Ovary (tissue), 9 donors: ENCODE measurements around the gene STX2. TPM values are rescaled to one million over a fixed set of nuclear protein-coding genes. Genes with fewer than 3 reads are reported as not detected.
A peak's percentile ranks its signal among the peaks of the same experiment; 100 is the strongest.

Source experiments
- DNase-seq, 5 donors: peaks; one replicate each; pipeline ENCODE4 v3.0.0-alpha.2; 2019 to 2020
- H3K27ac ChIP-seq, 2 donors: fragments of 200-600 bp; one replicate each; pipeline versions ENCODE4 v1.5.1 to v1.8.0; 2019 to 2022
- H3K27me3 ChIP-seq: fragments of 200-600 bp; one replicate; pipeline ENCODE4 v1.8.0; 2022
- H3K36me3 ChIP-seq: fragments of 200-600 bp; sonication (generic); one replicate; pipeline ENCODE4 v1.5.1; 2019
- H3K4me1 ChIP-seq: one replicate; pipeline ENCODE4 v1.8.1; 2013; ENCODE audit warnings: mild to moderate bottlenecking, moderate library complexity; ENCODE audit not compliant: insufficient read depth
- H3K4me3 ChIP-seq: fragments of 200-600 bp; sonication (generic); one replicate; pipeline ENCODE4 v1.5.1; 2017
- H3K9me3 ChIP-seq, 2 donors: fragments of 200-600 bp in 1 of 2; sonication (generic) in 1 of 2; one replicate each; pipeline versions ENCODE4 v1.5.1 to v1.8.1; 2013 to 2019; ENCODE audit warnings: mild to moderate bottlenecking in 1 of 2, moderate library complexity in 1 of 2
- CTCF ChIP-seq, 3 donors: fragments of 450-650 bp in 2 of 3; fragments of 200-600 bp in 1 of 3; IDR thresholded peaks; one replicate each; pipeline versions ENCODE4 v1.5.1 to v1.8.0; 2016 to 2022; ENCODE audit warnings: antibody characterized with exemption in 3 of 3, mild to moderate bottlenecking in 1 of 3
- EP300 ChIP-seq: sonication (generic); formaldehyde crosslinking; IDR thresholded peaks from one replicate; pipeline ENCODE4 v1.6.1; 2017; ENCODE audit warnings: antibody characterized with exemption
- POLR2A ChIP-seq: fragments of 450-650 bp; IDR thresholded peaks from one replicate; pipeline ENCODE4 v1.6.1; 2017; ENCODE audit warnings: antibody characterized with exemption, mild to moderate bottlenecking, moderate library complexity
- WGBS, 3 donors: extraction: QIAGEN DNeasy Blood & Tissue Kit in 1 of 3; methylation state at CpG; one replicate each; pipeline versions ENCODE4 v1.1.5 to v1.1.7; 2013 to 2017; 5-methylcytosine and 5-hydroxymethylcytosine counted together
- intact Hi-C, 4 donors: fragments of 100-400 bp; cut with DNase I; formaldehyde crosslinking; loops; one replicate each; pipeline versions ENCODE4 v1.11.0 to v1.15.1; 2022 to 2023
- polyA plus RNA-seq, 2 donors: library from polyadenylated mRNA; stranded (reverse); fragments of 200-250 nt in 1 of 2; fragments of 350-450 nt in 1 of 2; fragmentation: Illumina TruSeq in 1 of 2; extraction: RNeasy Lipid Tissue Mini Kit (QIAGEN cat#74804) in 1 of 2; gene quantifications; one replicate each; pipeline ENCODE4 v1.2.3, GENCODE V29; 2013 to 2014
- total RNA-seq, 7 donors: library from RNA; depleted of rRNA in 2 of 7; stranded (reverse); fragments of >200 nt in 2 of 7; fragmentation: NEBNext Ultra II Directional in 3 of 7; extraction: Animal tissue kit (Norgen Biotek cat#: 25700) in 3 of 7; gene quantifications; one replicate each; pipeline versions ENCODE4 v1.1.0 to v1.2.4, GENCODE V29; 2016 to 2023
- donor health status: DM: no; HTN: no; CAD: no; lungs with moderate emphysema.
- donor health status: DM: no; HTN: no; CAD: no.
- donor health status: Bipolar disorder and iron deficiency.
- donor health status: DM: yes; HTN: yes; CAD: no.
- donor health status: DM: no; HTN: no; CAD: no.
- donor health status: DM: yes; HTN: yes; CAD: no.

Gene STX2
- total and polyA plus RNA-seq, 9 donors: 12.9 to 26.9 (median 21.4) TPM

- Histone ChIP-seq H3K36me3 (no peaks in the 10 kb centered on the region), H3K9me3 (no peaks in the 10 kb centered on the region), H3K27me3 (no peaks in the 10 kb centered on the region), H3K4me1 (peaks cover 4% of the 10 kb centered on the region), H3K27ac (no peak overlapping the region), H3K4me3 (no peak overlapping the region)
- intact Hi-C loops: no loop called here
- 60 to 62% (median 61%) methylated on average over 21 of the region's 21 CpGs for WGBS, 3 donors
- DNase-seq: peak in 4 of 5 donors; percentile 44 to 73 (median 48)
- TF ChIP-seq CTCF (IDR thresholded peaks at IDR 0.05) (peak in 1 of 3 donors; percentile 36), POLR2A (no peak)
Measured at GRCh38 chr12:130826151-130826801, 12.8 kb downstream of the STX2 start.

- intact Hi-C loops: no loop called here
- no peaks in the 10 kb centered on the region for H3K9me3 ChIP-seq
- DNase-seq: no peak
- no peaks in the 10 kb centered on the region for H3K36me3 ChIP-seq
- TF ChIP-seq EP300: no peak
- TF ChIP-seq POLR2A: no peak
- no peak for TF ChIP-seq CTCF (IDR thresholded peaks at IDR 0.05)
- H3K27me3 ChIP-seq: no peaks in the 10 kb centered on the region
- peaks cover 4% of the 10 kb centered on the region for H3K4me1 ChIP-seq
- WGBS, 3 donors: 84 to 87% (median 85%) methylated on average over 6 of the region's 6 CpGs
- no peak overlapping the region for H3K4me3 ChIP-seq
- H3K27ac ChIP-seq: no peak overlapping the region
Measured at GRCh38 chr12:130825771-130826150, 13.3 kb downstream of the STX2 start.

GRCh38 chr12:130819681-130820080 lies 19.4 kb downstream of the STX2 start:
- H3K4me3 ChIP-seq: no peak overlapping the region
- TF ChIP-seq EP300 (no peak), CTCF (IDR thresholded peaks at IDR 0.05) (no peak)
- 45 to 66% (median 63%) methylated on average over 12 of the region's 12 CpGs for WGBS, 3 donors

GRCh38 chr12:130818635-130819576 lies 20.1 kb downstream of the STX2 start:
- intact Hi-C loops: no loop called here
- H3K4me3 ChIP-seq: peak overlapping the region; percentile 41
- no peaks in the 10 kb centered on the region for H3K36me3 ChIP-seq
- DNase-seq: peak; percentile 65 to 84 (median 78)
- 10 to 16% (median 14%) methylated on average over 58 of the region's 58 CpGs for WGBS, 3 donors
- H3K27ac ChIP-seq: peak overlapping the region in 1 of 2 donors; percentile 76
- peaks cover 3% of the 10 kb centered on the region for H3K4me1 ChIP-seq
- TF ChIP-seq POLR2A: no peak
- peak; percentile 47 to 97 (median 70) for TF ChIP-seq CTCF (IDR thresholded peaks at IDR 0.05)
- TF ChIP-seq EP300: no peak
- no peaks in the 10 kb centered on the region for H3K27me3 ChIP-seq
- H3K9me3 ChIP-seq: no peaks in the 10 kb centered on the region

More at GRCh38 chr12:130819681-130820080, 19.4 kb downstream of the STX2 start:
- DNase-seq: no peak
- H3K9me3 ChIP-seq: no peaks in the 10 kb centered on the region
- H3K4me1 ChIP-seq: peaks cover 3% of the 10 kb centered on the region
- H3K27me3 ChIP-seq: no peaks in the 10 kb centered on the region
- intact Hi-C loops: no loop called here
- H3K36me3 ChIP-seq: no peaks in the 10 kb centered on the region
- no peak overlapping the region for H3K27ac ChIP-seq
